MCF 10A (cell line): Measurements from ENCODE around the gene HES7. TPM values are rescaled to one million over a fixed set of nuclear protein-coding genes. Genes with fewer than 3 reads are reported as not detected.

Experiments
- BruUV-seq: library from RNA; stranded (reverse); fragments of 400-500 nt; replicated peaks from 2 replicates; lab custom pipeline; 2021; lab: Mats Ljungman, UMichigan
- CTCF ChIA-PET: fragments of 300-600 bp; sonication (Branson Sonifier 250); formaldehyde crosslinking; extraction: SDS; loops from one replicate; lab custom pipeline; 2021; ENCODE audit warnings: antibody characterized with exemption, inconsistent platforms; lab: Yijun Ruan, JAX
- POLR2A ChIA-PET: fragments of 300-600, 350-650 bp; sonication (Branson Sonifier 250); formaldehyde crosslinking; extraction: SDS; loops from one replicate; lab custom pipeline; 2020; ENCODE audit warnings: antibody characterized with exemption, inconsistent platforms; lab: Yijun Ruan, JAX
- DNase-seq: peaks from one replicate; pipeline ENCODE4 v3.0.0-alpha.2; 2018; ENCODE audit not compliant: unreplicated experiment
- H3K27ac Mint-ChIP-seq: one replicate; pipeline ENCODE4 v1.8.0; 2022; ENCODE audit warnings: mild to moderate bottlenecking, low read depth, mixed read lengths; ENCODE audit not compliant: unreplicated experiment
- H3K27me3 Mint-ChIP-seq: one replicate; pipeline ENCODE4 v1.8.0; 2022; ENCODE audit warnings: mixed read lengths; ENCODE audit not compliant: insufficient read depth, unreplicated experiment
- H3K36me3 Mint-ChIP-seq: one replicate; pipeline ENCODE4 v1.8.0; 2022; ENCODE audit warnings: mild to moderate bottlenecking, moderate library complexity, mixed read lengths; ENCODE audit not compliant: insufficient read depth, unreplicated experiment
- H3K4me1 Mint-ChIP-seq: one replicate; pipeline ENCODE4 v1.8.0; 2022; ENCODE audit warnings: mixed read lengths; ENCODE audit not compliant: insufficient read depth, unreplicated experiment
- H3K4me3 Mint-ChIP-seq: one replicate; pipeline ENCODE4 v1.8.0; 2022; ENCODE audit warnings: mild to moderate bottlenecking, moderate library complexity, mixed read lengths; ENCODE audit not compliant: unreplicated experiment
- H3K9me3 Mint-ChIP-seq: one replicate; pipeline ENCODE4 v1.8.0; 2022; ENCODE audit warnings: mixed read lengths; ENCODE audit not compliant: unreplicated experiment
- intact Hi-C: fragments of 100-400 bp; cut with micrococcal nuclease; formaldehyde crosslinking; loops from 2 replicates; pipeline ENCODE4 v1.14.1; 2022
- total RNA-seq: library from RNA; stranded (reverse); gene quantifications from 2 replicates; pipeline ENCODE4 v1.2.3, GENCODE V29; 2022
- TF ChIP-seq, protein P1 (sequence below): fragments of 200-600 bp; IDR thresholded peaks from one replicate; pipeline ENCODE4 v1.8.0; 2022; ENCODE audit warnings: antibody characterized with exemption, mild to moderate bottlenecking; ENCODE audit not compliant: unreplicated experiment

HES7 gene
- total RNA-seq, 1 experiment from 2014 or later: 5.9 TPM

DNA sequence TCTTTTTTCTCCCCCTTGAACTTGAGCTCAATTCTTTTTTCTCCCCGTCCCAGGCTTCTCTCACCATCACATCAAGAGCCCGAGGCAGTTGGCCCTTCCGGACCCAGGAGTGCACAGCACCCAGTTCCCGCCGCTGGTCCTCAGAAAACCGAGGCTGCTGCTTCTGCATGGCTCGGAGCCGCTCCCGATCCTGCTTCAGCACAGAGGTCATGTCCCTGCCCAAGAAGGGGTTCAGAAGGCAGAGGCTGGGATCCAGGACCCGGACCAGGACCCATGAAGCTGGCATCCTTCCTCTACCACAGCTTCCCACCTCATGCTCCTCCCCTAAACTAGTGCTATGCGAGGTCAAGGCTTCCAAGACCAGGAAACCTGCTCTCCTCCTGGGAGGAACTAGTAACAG lies 17.8 kb upstream of the HES7 start:
- ChIA-PET POLR2A (interaction anchor here (0.5 to 19.5 kb wide), 3 partner anchors 12 to 63 kb away, joined by 3 to 429 read pairs (median 3); partner anchors contain the start of gene PER1), CTCF (interaction anchor here (5.9 kb wide), 1 partner anchor 15 kb away, joined by 59 read pairs; no protein-coding TSS in a partner anchor)
- Mint-ChIP-seq H3K9me3 (no peaks in the 10 kb centered on the region), H3K36me3 (no peaks in the 10 kb centered on the region), H3K4me3 (no peak overlapping the region), H3K27ac (peak overlapping the region; percentile 46), H3K4me1 (peaks cover 12% of the 10 kb centered on the region), H3K27me3 (no peaks in the 10 kb centered on the region)
- intact Hi-C loops: no loop called here
- no TSS peak for BruUV-seq
- TF ChIP-seq, protein P1, sequence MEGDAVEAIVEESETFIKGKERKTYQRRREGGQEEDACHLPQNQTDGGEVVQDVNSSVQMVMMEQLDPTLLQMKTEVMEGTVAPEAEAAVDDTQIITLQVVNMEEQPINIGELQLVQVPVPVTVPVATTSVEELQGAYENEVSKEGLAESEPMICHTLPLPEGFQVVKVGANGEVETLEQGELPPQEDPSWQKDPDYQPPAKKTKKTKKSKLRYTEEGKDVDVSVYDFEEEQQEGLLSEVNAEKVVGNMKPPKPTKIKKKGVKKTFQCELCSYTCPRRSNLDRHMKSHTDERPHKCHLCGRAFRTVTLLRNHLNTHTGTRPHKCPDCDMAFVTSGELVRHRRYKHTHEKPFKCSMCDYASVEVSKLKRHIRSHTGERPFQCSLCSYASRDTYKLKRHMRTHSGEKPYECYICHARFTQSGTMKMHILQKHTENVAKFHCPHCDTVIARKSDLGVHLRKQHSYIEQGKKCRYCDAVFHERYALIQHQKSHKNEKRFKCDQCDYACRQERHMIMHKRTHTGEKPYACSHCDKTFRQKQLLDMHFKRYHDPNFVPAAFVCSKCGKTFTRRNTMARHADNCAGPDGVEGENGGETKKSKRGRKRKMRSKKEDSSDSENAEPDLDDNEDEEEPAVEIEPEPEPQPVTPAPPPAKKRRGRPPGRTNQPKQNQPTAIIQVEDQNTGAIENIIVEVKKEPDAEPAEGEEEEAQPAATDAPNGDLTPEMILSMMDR: no peak
- no peak for DNase-seq

DNA sequence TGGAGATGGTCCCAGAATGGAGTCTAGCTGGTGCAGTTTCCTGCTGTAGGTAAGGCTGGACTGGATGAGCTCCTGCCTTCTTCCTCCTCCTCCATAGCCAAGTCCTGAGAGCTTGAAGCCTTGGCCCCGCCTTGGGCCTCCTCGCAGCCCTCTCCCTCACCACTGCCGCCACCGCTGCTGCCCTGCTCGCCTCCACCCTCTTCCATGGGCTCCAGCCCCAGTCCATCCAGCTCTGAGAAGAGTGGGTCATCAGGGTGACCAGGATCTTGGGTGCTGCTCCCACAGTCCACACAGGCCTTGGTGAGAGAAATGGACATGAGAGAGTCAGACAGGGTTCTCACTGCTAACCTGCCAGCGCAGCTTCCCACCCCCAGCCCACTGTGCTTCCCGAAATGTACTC lies 17.1 kb upstream of the HES7 start:
- intact Hi-C loops: no loop called here
- H3K27ac Mint-ChIP-seq: peak overlapping the region; percentile 46
- DNase-seq: no peak
- H3K36me3 Mint-ChIP-seq: no peaks in the 10 kb centered on the region
- no TSS peak for BruUV-seq
- no peaks in the 10 kb centered on the region for H3K9me3 Mint-ChIP-seq
- TF ChIP-seq, protein P1: no peak
- no peaks in the 10 kb centered on the region for H3K27me3 Mint-ChIP-seq
- POLR2A ChIA-PET: interaction anchor here (1.2 to 19.5 kb wide), 4 partner anchors 13 to 32 kb away, joined by 3 to 429 read pairs (median 29); partner anchors contain the start of genes ALOXE3 and PER1
- no peak overlapping the region for H3K4me3 Mint-ChIP-seq
- CTCF ChIA-PET: interaction anchor here (0.6 to 5.9 kb wide), 3 partner anchors 16 to 21 kb away, joined by 3 to 59 read pairs (median 15); partner anchors contain the start of gene HES7
- peaks cover 11% of the 10 kb centered on the region for H3K4me1 Mint-ChIP-seq

DNA sequence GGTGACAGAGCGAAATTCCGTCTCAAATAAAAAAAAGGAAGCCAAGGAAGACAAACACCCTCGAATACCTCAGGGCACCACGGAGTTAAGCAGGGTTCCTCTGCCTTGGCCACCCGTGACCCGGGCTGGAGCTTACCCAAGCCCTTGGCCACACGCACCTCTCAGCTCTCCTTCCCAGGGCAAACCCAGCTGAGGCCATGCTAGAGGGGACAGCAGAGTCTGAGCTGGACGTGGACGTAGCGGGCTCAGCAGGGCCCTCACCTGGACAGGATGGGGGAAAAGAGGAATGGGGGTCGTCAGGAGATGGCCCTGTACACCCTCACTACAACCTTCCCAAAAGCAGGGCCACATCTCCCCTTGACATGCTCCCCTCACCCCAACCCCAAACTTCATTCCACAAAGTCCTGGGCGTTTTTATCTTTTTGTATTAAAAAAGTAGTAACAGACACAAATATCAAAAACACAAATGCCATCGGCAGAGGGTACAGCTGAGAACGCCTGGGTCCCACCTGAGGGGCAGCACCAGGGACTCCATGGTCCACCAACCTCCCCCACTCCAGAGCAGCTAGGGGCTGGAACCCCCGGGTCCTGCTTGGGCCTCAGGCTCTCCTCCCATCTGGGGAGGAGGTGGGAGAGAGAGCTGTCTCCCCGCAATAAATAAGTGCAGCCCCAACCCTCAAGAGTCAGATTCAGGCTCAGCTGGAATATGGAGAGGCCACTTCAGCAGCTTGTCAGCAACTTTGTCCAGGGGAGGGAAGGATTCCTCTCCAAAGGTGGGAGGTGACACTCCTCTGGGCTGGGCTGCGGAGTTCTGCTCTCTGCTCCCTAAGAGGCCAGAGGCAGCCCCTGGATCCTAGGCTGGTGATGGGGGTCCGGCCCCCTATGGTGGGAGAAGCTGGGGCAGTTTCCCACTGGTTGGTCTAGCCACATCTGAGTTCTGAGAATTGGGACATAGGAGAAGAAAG lies 16.4 kb upstream of the HES7 start:
- Mint-ChIP-seq H3K27me3 (no peaks in the 10 kb centered on the region), H3K27ac (no peak overlapping the region), H3K9me3 (no peaks in the 10 kb centered on the region), H3K4me1 (peaks cover 11% of the 10 kb centered on the region), H3K36me3 (no peaks in the 10 kb centered on the region), H3K4me3 (no peak overlapping the region)
- TF ChIP-seq, protein P1: no peak
- ChIA-PET CTCF (interaction anchor here (0.6 to 5.9 kb wide), 6 partner anchors 11 to 83 kb away, joined by 3 to 59 read pairs (median 5); partner anchors contain the start of gene HES7), POLR2A (interaction anchor here (0.6 to 19.5 kb wide), 12 partner anchors 10 to 657 kb away, joined by 3 to 429 read pairs (median 8); partner anchors contain the start of genes ALOXE3, HES7 and PER1)
- intact Hi-C loops: no loop called here
- DNase-seq: no peak
- BruUV-seq: TSS peak; percentile 16
